ENCODE data around the gene RHOV.

RHOV gene

GRCh38 chr15:40904552-40905201, 30.6 kb upstream of the RHOV start:
- DNase-seq (ENCODE audit: extremely low read depth in 1 of 2, low read depth in 1 of 2) = no peak

GRCh38 chr15:40902605-40903561, 28.8 kb upstream of the RHOV start:
- DNase-seq (ENCODE audit: extremely low read depth in 1 of 2, low read depth in 1 of 2) = no peak

- DNase-seq (ENCODE audit: extremely low read depth in 1 of 2, low read depth in 1 of 2) = no peak
Observed at GRCh38 chr15:40901053-40901443, 27.0 kb upstream of the RHOV start.

GRCh38 chr15:40900256-40901052, 26.4 kb upstream of the RHOV start:
- no peak for DNase-seq (ENCODE audit: extremely low read depth in 1 of 2, low read depth in 1 of 2)

GRCh38 chr15:40899536-40900207, 25.6 kb upstream of the RHOV start:
- no peak for DNase-seq (ENCODE audit: extremely low read depth in 1 of 2, low read depth in 1 of 2)

- peak in 1 of 2 donors; percentile 36 for DNase-seq (ENCODE audit: extremely low read depth in 1 of 2, low read depth in 1 of 2)
Observed at GRCh38 chr15:40894681-40895448, 20.8 kb upstream of the RHOV start.

- DNase-seq (ENCODE audit: extremely low read depth in 1 of 2, low read depth in 1 of 2) = peak; percentile 93 to 97
Observed at GRCh38 chr15:40893733-40894680, 20.0 kb upstream of the RHOV start, which contains the start of gene VPS18. VPS18 (plus strand) TSS chr15:40894450; CDS start chr15:40894769, 319 bp downstream.

- no peak for DNase-seq (ENCODE audit: extremely low read depth in 1 of 2, low read depth in 1 of 2)
Observed at GRCh38 chr15:40893019-40893670, 19.1 kb upstream of the RHOV start.

GRCh38 chr15:40892447-40893012, 18.5 kb upstream of the RHOV start:
- no peak for DNase-seq (ENCODE audit: extremely low read depth in 1 of 2, low read depth in 1 of 2)

- no peak for DNase-seq (ENCODE audit: extremely low read depth in 1 of 2, low read depth in 1 of 2)
Observed at GRCh38 chr15:40891810-40892446, 17.9 kb upstream of the RHOV start.

GRCh38 chr15:40891138-40891537, 17.1 kb upstream of the RHOV start:
- no peak for DNase-seq (ENCODE audit: extremely low read depth in 1 of 2, low read depth in 1 of 2)

GRCh38 chr15:40889112-40889511, 15.1 kb upstream of the RHOV start:
- DNase-seq (ENCODE audit: extremely low read depth in 1 of 2, low read depth in 1 of 2) = no peak

- no peak for DNase-seq (ENCODE audit: extremely low read depth in 1 of 2, low read depth in 1 of 2)
Observed at GRCh38 chr15:40886586-40886985, 12.6 kb upstream of the RHOV start.

GRCh38 chr15:40881351-40881750, 7.3 kb upstream of the RHOV start:
- no peak for DNase-seq (ENCODE audit: extremely low read depth in 1 of 2, low read depth in 1 of 2)

GRCh38 chr15:40879609-40880008, 5.6 kb upstream of the RHOV start:
- DNase-seq (ENCODE audit: extremely low read depth in 1 of 2, low read depth in 1 of 2) = no peak

GRCh38 chr15:40878785-40879184, 4.8 kb upstream of the RHOV start:
- DNase-seq (ENCODE audit: extremely low read depth in 1 of 2, low read depth in 1 of 2) = no peak

- DNase-seq (ENCODE audit: extremely low read depth in 1 of 2, low read depth in 1 of 2) = no peak
Observed at GRCh38 chr15:40877694-40878093, 3.7 kb upstream of the RHOV start.

All from activated CD8-positive, alpha-beta memory T cell treated with anti-CD3 and anti-CD28 coated beads for 1 hour (primary cell).